Measurements from ENCODE around the gene TTLL6.

- no peak for TF ChIP-seq CTCF (IDR thresholded peaks at IDR 0.05; ENCODE audit: low read depth, low read length)
- no peak for TF ChIP-seq EZH2phosphoT487 (IDR thresholded peaks at IDR 0.05; ENCODE audit: low read depth)
Observed at GRCh38 chr17:48748718-48749566, 68.1 kb downstream of the TTLL6 start.

Data from OCI-LY3 (cell line).